Pancreas (tissue), 10 donors: ENCODE data around the gene STAC3. TPM values are rescaled to one million over a fixed set of nuclear protein-coding genes. Genes with fewer than 3 reads are reported as not detected.
A peak's percentile ranks its signal among the peaks of the same experiment; 100 is the strongest.

ENCODE experiments used
- ATAC-seq, 4 donors: fragments of 200-7000 bp; cut with Tn5 transposase; one replicate each; pipeline versions ENCODE4 v1.8.0 to v1.9.1; 2020; ENCODE audit warnings: mild to moderate bottlenecking in 4 of 4, moderate library complexity in 4 of 4
- DNase-seq, 6 donors: peaks; one replicate each; pipeline ENCODE4 v3.0.0-alpha.2; 2020
- FAIRE-seq: peaks from 2 replicates; lab custom pipeline; 2012; peaks lifted over from hg19 to GRCh38; lab: Jason Lieb, UNC
- H3K27ac ChIP-seq, 4 donors: fragments of 200-600 bp; sonication (generic); 1 replicate in 3 of 4; 2 replicates in 1 of 4; pipeline versions ENCODE4 v1.5.0 to v1.8.0; 2020
- H3K27me3 ChIP-seq, 4 donors: fragments of 200-600 bp; one replicate each; pipeline ENCODE4 v1.8.0; 2021
- H3K36me3 ChIP-seq, 3 donors: fragments of 200-600 bp; sonication (generic) in 1 of 3; one replicate each; pipeline versions ENCODE4 v1.5.0 to v1.8.0; 2020 to 2021
- H3K4me1 ChIP-seq, 3 donors: fragments of 200-600 bp; one replicate each; pipeline ENCODE4 v1.8.0; 2021
- H3K4me3 ChIP-seq, 4 donors: fragments of 200-600 bp; sonication (generic) in 2 of 4; one replicate each; pipeline versions ENCODE4 v1.5.0 to v1.8.0; 2020 to 2021
- H3K9me3 ChIP-seq, 4 donors: fragments of 200-600 bp; one replicate each; pipeline ENCODE4 v1.8.0; 2021
- WGBS, 2 donors: extraction: QIAGEN DNeasy Blood & Tissue Kit; methylation state at CpG; one replicate each; pipeline ENCODE4 v1.1.7; 2013; 5-methylcytosine and 5-hydroxymethylcytosine counted together
- intact Hi-C, 3 donors: fragments of 100-400 bp; cut with DNase I; formaldehyde crosslinking; loops; one replicate each; pipeline versions ENCODE4 v1.11.1 to v1.14.2; 2022
- polyA plus RNA-seq, 2 donors: library from polyadenylated mRNA; stranded (reverse); fragments of 200-250 nt; gene quantifications; one replicate each; pipeline ENCODE4 v1.2.3, GENCODE V29; 2013
- total RNA-seq, 6 donors: library from RNA; stranded (reverse); fragmentation: NEBNext Ultra II Directional in 4 of 6; extraction: Animal tissue kit (Norgen Biotek cat#: 25700) in 4 of 6; gene quantifications; one replicate each; pipeline versions ENCODE4 v1.2.1 to v1.2.4, GENCODE V29; 2021 to 2023
- TF ChIP-seq, protein P1 (sequence below), 4 donors: fragments of 200-600 bp; sonication (generic) in 3 of 4; IDR thresholded peaks; one replicate each; pipeline versions ENCODE4 v1.5.0 to v1.8.0; 2021; ENCODE audit warnings: antibody characterized with exemption in 4 of 4
- donor health status: healthy with polysubstance abuse.
- donor health status: DM: no; HTN: no; CAD: no; lungs with moderate emphysema.
- donor health status: DM: no; HTN: no; CAD: no.
- donor health status: control.
- donor health status: control.
- donor health status: Bipolar disorder and iron deficiency.
- donor health status: DM: yes; HTN: yes; CAD: no.
- donor health status: DM: no; HTN: no; CAD: no.
- donor health status: DM: no; HTN: no; CAD: no.
- donor health status: DM: yes; HTN: yes; CAD: no.

Gene STAC3
- total and polyA plus RNA-seq, 8 donors, result 0.46 to 3.0 (median 1.1) TPM

DNA sequence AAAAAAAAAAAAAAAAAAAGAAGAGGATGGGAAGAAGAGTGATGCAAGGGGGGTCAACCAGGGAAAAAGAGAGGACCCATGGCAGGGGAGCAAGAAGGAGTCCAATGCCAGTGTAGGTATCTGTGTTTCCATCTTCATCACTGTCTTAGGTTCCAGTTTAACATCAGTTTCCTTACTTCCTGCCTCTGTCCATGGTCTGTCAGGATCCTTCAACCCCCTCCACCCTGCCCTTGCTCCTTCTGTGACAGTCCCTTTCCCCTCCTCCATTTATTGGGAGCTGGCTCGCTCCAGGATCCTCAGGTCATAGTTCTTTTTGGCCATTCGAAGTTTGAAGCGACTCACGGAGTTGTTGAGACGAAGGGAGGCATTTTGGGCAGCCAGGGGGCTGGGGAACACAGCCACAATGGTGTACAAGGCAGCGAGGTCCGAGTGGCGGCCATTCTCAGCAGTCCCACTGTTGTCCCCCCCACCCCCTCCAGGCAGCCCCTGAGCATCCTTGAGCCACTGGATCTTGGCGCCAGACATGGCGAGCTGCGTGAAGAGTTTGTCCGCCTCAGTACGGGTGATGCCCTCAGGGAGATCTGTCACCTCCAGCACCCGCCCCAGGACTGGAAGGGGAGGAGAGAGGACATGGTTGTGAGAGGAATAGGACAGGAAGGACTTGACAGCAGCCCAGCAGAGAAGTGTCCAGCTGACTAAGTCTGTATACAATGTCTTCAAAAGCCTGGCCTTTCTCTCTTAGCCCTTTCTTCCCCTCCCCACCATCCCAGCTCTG, 3.7 kb upstream of the STAC3 start:
- Histone ChIP-seq H3K36me3 (peaks cover 0 to 16% (median 8%) of the 10 kb centered on the region in 3 donors), H3K9me3 (no peaks in the 10 kb centered on the region), H3K4me1 (peaks cover under 1 to 13% (median 7%) of the 10 kb centered on the region in 3 donors), H3K4me3 (no peak overlapping the region), H3K27ac (no peak overlapping the region), H3K27me3 (no peaks in the 10 kb centered on the region)
- 90 to 95% methylated on average over 14 of the region's 14 CpGs for WGBS, 2 donors
- intact Hi-C loops, result no loop called here
- DNase-seq (no peak), ATAC-seq (no peak), FAIRE-seq (no peak)
- TF ChIP-seq, protein P1, sequence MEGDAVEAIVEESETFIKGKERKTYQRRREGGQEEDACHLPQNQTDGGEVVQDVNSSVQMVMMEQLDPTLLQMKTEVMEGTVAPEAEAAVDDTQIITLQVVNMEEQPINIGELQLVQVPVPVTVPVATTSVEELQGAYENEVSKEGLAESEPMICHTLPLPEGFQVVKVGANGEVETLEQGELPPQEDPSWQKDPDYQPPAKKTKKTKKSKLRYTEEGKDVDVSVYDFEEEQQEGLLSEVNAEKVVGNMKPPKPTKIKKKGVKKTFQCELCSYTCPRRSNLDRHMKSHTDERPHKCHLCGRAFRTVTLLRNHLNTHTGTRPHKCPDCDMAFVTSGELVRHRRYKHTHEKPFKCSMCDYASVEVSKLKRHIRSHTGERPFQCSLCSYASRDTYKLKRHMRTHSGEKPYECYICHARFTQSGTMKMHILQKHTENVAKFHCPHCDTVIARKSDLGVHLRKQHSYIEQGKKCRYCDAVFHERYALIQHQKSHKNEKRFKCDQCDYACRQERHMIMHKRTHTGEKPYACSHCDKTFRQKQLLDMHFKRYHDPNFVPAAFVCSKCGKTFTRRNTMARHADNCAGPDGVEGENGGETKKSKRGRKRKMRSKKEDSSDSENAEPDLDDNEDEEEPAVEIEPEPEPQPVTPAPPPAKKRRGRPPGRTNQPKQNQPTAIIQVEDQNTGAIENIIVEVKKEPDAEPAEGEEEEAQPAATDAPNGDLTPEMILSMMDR (IDR thresholded peaks at IDR 0.05), result no peak

DNA sequence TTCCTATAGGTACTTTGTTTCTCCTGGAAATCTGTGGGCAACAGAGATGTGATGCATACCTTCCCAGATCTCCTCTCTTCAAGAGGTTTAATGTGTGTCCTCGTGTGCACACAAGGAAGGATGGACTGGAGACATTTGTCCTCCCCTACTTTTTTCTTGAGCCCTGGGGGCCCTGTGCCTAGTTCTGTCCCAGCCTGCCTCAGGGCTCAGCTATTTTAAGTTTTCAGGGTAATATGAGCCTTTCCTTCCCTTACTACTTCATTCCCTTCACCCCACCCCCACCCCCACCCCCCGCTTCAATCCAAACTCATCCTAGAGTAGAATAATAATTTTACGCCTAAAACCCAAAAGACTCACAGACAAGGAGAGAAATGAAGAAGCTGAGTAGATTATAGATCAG, 446 bp downstream of the STAC3 start:
- intact Hi-C loops, result no loop called here
- DNase-seq (no peak), ATAC-seq (no peak), FAIRE-seq (no peak)
- Histone ChIP-seq H3K4me3 (no peak overlapping the region), H3K27me3 (no peaks in the 10 kb centered on the region), H3K27ac (no peak overlapping the region), H3K4me1 (no peaks in the 10 kb centered on the region), H3K9me3 (no peaks in the 10 kb centered on the region), H3K36me3 (no peaks in the 10 kb centered on the region)
- TF ChIP-seq, protein P1 (IDR thresholded peaks at IDR 0.05), result no peak
- WGBS, 2 donors, result 73 to 84% methylated on average over 3 of the region's 3 CpGs

DNA sequence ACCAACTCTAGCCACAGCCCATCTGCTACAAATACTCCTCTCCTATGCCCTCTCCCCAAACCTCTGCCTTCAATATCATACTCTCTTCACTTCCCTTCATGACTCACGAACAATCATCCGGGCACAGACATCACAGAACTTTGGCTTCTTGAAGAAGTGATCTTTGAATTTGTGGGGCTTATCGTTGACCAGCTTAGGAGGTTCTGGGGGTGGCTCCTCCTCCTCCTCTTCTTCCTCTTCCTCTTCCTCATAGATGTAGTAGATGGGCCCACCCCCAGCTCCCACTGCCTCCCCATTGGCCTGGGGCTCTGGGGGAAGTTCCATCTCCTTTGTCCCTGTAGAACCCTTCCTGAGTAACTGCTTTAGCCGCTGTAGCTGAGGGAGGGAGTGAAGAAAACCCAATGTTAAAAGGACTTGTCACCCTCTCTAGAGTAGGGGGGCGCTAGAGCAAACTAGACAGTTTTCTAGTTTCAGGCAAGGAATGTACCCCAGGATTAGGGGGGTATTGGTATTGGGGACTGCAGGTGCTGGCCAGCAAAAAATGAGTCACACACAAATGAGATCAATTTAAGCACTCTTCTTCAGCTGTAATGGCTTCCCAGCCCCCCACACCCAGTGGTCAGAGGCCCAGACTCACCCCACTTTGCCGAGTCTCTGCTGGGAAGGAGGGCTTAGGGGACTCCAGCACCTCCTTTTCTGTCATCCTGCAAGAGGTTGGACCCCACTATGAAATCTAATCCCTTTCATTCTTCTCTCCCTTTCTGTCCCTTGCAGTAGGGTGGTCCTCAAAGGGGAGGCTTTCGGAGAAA, 1.8 kb downstream of the STAC3 start:
- H3K4me1 ChIP-seq, result no peaks in the 10 kb centered on the region
- H3K4me3 ChIP-seq, result no peak overlapping the region
- no peaks in the 10 kb centered on the region for H3K9me3 ChIP-seq
- DNase-seq (peak in 1 of 6 donors; percentile 25), FAIRE-seq (no peak), ATAC-seq (peak in 2 of 4 donors; percentile 17 to 64)
- intact Hi-C loops, result loop anchor here in 1 of 3 donors (5.0 kb wide), 1 partner anchor 37 kb away; no protein-coding TSS in a partner anchor
- no peaks in the 10 kb centered on the region for H3K36me3 ChIP-seq
- no peak overlapping the region for H3K27ac ChIP-seq
- no peaks in the 10 kb centered on the region for H3K27me3 ChIP-seq
- TF ChIP-seq, protein P1 (IDR thresholded peaks at IDR 0.05), result no peak
- 70 to 76% methylated on average over 7 of the region's 7 CpGs for WGBS, 2 donors

DNA sequence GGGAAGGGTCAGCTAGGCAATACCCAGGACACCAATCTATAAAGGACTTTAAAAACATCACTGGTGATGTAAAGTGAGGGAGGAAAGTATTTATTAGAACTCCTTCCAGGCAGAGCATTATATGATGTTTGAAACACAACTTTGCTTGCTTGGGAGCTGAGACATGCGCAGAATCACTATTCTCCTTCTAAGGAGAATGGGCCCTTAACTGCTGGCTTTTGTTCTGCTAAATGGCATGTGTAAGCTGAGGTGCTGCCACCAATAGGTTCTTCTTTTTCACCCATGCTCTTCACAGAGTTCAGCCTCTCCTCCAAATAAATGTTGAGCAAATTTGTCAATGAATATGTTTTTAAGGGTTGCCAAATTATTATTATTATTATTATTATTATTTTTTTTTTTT, 3.9 kb downstream of the STAC3 start:
- no peaks in the 10 kb centered on the region for H3K27me3 ChIP-seq
- H3K4me3 ChIP-seq, result no peak overlapping the region
- H3K4me1 ChIP-seq, result peaks cover 0 to 10% (median 3%) of the 10 kb centered on the region in 3 donors
- FAIRE-seq (no peak), DNase-seq (no peak), ATAC-seq (no peak)
- intact Hi-C loops, result loop anchor here in 1 of 3 donors (5.0 kb wide), 1 partner anchor 35 kb away; no protein-coding TSS in a partner anchor
- WGBS, 2 donors, result 93 to 100% methylated on average over 1 of the region's 1 CpG
- no peaks in the 10 kb centered on the region for H3K36me3 ChIP-seq
- no peak overlapping the region for H3K27ac ChIP-seq
- no peaks in the 10 kb centered on the region for H3K9me3 ChIP-seq
- TF ChIP-seq, protein P1 (IDR thresholded peaks at IDR 0.05), result no peak
